Measurements from ENCODE around the gene ORMDL1.
"Not testable (repeated sequence)": the region's sequence is repeated elsewhere in the genome, so short reads cannot be mapped to it uniquely, and the experiment has no call there.

The ORMDL1 gene

GRCh38 chr2:189772212-189772611 is 11.9 kb downstream of the ORMDL1 start:
- DNase-seq (ENCODE audit: low read depth in 2 of 2) = no peak

GRCh38 chr2:189770590-189771322 is 13.4 kb downstream of the ORMDL1 start:
- DNase-seq (ENCODE audit: low read depth in 2 of 2) = no peak

GRCh38 chr2:189763908-189764661 is 20.1 kb downstream of the ORMDL1 start:
- no peak for DNase-seq (ENCODE audit: low read depth in 2 of 2)

GRCh38 chr2:189762551-189763298 is 21.4 kb downstream of the ORMDL1 start, which contains the start of gene OSGEPL1:
Gene OSGEPL1 (minus strand): TSS chr2:189762792. CDS start chr2:189761640, 1,152 bp downstream.
- peak; percentile 83 to 86 for DNase-seq (ENCODE audit: low read depth in 2 of 2)

GRCh38 chr2:189762229-189762550 is 21.9 kb downstream of the ORMDL1 start:
- DNase-seq (ENCODE audit: low read depth in 2 of 2) = no peak

- DNase-seq (ENCODE audit: low read depth in 2 of 2) = not testable (repeated sequence)
Measured at GRCh38 chr2:189760154-189760553, 24.0 kb downstream of the ORMDL1 start.

- DNase-seq (ENCODE audit: low read depth in 2 of 2) = no peak
Measured at GRCh38 chr2:189756311-189756952, 27.7 kb downstream of the ORMDL1 start.

- DNase-seq (ENCODE audit: low read depth in 2 of 2) = no peak
Measured at GRCh38 chr2:189751080-189751658, 33.0 kb downstream of the ORMDL1 start.

- DNase-seq (ENCODE audit: low read depth in 2 of 2) = no peak
Measured at GRCh38 chr2:189729430-189729829, 54.7 kb downstream of the ORMDL1 start.

- DNase-seq (ENCODE audit: low read depth in 2 of 2) = no peak
Measured at GRCh38 chr2:189726849-189727248, 57.3 kb downstream of the ORMDL1 start.

GRCh38 chr2:189726271-189726670 is 57.9 kb downstream of the ORMDL1 start:
- DNase-seq (ENCODE audit: low read depth in 2 of 2) = no peak

GRCh38 chr2:189723192-189723591 is 60.9 kb downstream of the ORMDL1 start:
- no peak for DNase-seq (ENCODE audit: low read depth in 2 of 2)
